HG02623 (cell line): ENCODE data around the gene ARHGAP4.

Experiments
- ATAC-seq: cut with Tn5 transposase; IDR thresholded peaks from one replicate; pipeline ENCODE4 v1.9.1; 2021; ENCODE audit warnings: moderate library complexity; ENCODE audit not compliant: unreplicated experiment

The ARHGAP4 gene

DNA sequence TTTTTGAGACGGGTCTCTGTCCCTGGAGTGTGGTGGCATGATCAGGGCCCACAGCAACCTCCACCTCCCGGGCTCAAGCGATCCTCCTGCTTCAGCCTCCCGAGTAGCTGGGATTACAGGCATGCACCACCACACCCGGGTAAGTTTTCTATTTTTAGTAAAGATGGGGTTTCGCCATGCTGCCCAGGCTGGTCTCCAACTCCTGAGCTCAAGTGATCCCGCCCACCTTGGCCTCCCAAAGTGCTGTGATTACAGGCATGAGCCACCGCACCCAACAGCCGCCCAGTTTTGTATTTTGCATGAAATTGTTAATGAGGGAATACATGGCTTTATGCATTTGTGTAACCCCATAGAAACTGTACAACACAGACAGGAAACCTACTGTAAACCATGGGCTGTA lies 2.8 kb upstream of the ARHGAP4 start:
- ATAC-seq: no peak

- peak; percentile 72 for ATAC-seq
These were observed 2.1 kb upstream of the ARHGAP4 start for GRCh38 chrX:153927922-153928760.

DNA sequence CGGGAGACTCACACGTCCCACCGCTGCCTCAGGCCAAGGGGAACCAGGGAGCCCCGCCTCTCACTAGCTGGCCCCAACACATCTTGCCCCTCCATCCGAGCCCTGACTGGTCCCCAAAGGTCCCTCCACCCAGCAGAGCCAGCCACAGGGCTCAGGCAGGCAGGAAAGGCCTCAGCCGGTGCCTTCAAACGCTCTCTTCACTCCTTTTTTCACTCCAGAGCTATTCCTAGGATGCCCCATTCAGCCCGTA lies 1.5 kb upstream of the ARHGAP4 start:
- ATAC-seq: no peak

GRCh38 chrX:153926858-153927671 lies 1.0 kb upstream of the ARHGAP4 start:
- peak; percentile 28 for ATAC-seq

DNA sequence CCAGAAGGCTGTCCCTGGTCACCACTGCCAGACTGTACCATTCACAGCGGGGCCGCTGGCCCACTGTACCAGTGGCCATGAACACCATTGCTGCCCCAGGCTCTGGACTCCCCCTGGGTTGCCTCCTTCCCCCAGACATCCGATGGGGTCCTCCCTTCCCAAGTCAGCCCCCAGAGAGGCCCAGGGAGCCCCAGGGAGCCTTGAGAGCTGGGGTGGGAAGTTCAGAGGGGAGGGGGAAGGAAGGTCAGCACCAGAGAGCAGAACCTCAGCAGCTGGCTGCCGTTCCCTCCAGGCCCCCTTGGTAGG lies 441 bp upstream of the ARHGAP4 start:
- no peak for ATAC-seq

DNA sequence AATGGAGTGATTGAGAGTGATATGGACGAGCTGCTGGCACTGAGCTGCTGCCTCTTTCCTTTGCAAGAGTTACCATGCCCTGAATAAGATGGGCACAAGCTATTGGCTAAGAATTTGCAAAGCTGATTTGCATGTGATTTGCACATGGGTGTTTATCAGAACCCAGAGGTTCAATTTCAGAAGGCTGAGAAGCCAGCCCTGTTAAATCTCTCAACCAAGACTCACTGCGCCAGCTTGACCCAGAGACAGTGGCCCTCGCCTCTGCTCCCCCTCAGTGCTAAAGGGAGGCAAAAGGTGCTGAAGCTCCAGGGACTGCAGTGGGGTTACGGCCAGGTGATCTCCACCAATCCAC lies 701 bp downstream of the ARHGAP4 start:
- ATAC-seq: no peak

- no peak for ATAC-seq
These were observed 1.8 kb downstream of the ARHGAP4 start for GRCh38 chrX:153924149-153924861.

DNA sequence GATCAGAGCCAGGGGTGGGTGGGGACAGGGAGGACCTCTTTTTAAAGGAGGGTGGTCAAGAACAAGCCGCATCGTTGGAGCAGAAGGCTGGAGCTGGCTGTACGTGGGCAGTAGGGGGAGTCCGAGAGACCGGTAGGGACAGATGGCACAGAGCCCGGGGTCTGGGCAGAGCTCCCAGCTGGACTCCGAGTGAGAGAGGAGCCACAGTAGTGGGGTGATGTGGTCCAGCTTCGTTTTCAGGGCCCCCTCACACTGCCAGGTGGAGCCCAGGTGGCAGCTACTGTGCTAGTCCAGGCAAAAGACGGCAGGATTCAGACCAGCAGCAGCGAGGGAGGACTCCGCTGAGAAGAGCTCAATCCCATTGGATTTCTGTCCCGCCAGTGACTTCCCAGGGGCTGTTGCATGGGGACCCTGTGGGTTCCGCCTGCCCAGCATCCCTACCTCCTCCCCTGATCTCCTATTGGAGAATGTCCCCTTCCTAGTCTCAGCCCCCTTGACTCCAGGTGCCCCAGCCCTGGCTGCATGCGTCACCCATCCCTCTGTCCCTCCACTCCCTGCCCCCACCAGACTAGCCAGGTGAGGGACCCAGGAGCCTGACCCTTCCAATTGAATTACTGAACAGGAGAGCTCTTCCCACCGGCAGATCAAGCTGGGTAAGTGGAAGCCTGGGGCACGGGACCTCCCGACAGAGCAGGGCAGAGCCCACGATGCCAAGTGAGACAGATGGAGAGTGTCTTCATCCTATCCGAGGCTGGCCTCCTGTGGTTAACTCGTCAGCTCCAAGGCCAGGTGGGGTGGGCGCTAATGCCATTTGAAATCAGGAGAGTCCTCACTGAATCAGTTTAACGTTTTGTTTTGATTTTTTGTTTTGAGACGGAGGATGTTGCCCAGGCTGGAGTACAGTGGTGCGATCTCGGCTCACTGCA lies 2.9 kb downstream of the ARHGAP4 start:
- no peak for ATAC-seq

DNA sequence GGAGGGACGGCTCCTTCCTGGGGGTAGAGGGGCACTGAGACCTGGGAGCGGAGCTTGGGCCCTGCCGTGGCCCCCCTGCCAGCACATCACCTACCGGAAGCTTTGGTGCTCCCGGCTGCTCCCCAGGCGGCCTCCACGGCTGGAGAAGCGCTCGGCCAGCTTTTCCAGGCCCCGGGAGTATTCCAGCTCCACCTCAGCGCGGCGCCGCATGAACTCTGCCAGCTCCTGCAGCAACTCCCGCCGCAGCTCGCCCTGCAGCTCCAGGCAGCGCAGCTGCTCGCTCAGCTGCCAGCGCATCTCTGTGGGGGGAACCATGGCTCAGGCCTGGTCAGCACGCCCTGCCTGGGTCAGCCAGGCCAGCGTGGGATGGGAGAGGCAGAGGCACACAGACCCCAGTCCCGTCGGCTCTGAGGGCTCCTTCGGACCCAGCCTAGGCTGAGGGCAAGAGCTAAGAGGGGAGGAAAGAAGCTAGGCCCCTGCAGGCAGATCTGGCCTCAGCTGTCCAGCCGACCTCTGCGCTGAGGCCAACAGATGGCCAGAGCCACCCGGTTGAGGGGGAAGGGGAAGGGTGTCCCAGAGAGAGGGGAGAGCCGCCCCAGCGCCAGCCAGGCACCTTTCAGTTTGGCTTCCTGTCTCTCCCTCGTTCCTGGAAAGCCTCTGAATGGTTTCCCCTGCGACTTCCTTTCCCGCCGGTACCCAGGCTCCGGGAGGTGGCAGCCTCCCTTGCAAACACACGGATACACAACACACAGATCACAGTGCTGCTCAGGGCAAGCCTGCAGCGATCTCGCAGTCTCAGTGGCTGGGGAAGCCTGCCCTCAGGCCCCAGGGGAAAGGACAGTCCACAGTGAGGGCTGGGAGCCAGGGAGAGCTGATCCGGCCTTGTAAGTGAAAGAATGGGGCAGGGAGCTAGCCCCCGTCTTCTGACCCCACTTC lies 4.3 kb downstream of the ARHGAP4 start:
- ATAC-seq: no peak

DNA sequence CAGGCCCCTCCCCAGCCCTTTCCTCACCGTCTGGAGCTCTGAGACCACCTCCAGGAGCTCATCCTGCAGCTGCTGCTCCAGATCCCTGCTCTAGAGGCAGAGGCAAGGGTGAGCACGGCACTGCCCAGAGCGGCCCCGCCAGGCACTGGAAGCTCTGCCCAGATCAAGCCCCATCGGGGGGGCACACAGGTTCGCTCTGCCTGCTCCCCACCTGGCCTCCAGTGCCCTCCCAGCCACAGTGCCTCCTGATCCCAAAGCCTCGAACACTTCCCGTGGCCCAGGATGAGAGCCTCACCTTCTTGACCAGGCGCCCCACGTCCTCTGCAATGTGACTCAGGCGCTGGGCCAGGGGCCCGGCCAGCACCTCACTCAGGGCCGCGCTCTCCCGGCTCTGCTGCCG lies 5.0 kb downstream of the ARHGAP4 start:
- no peak for ATAC-seq

- no peak for ATAC-seq
These were observed 5.5 kb downstream of the ARHGAP4 start for GRCh38 chrX:153920546-153920945.

GRCh38 chrX:153919281-153919680 lies 6.8 kb downstream of the ARHGAP4 start:
- no peak for ATAC-seq

DNA sequence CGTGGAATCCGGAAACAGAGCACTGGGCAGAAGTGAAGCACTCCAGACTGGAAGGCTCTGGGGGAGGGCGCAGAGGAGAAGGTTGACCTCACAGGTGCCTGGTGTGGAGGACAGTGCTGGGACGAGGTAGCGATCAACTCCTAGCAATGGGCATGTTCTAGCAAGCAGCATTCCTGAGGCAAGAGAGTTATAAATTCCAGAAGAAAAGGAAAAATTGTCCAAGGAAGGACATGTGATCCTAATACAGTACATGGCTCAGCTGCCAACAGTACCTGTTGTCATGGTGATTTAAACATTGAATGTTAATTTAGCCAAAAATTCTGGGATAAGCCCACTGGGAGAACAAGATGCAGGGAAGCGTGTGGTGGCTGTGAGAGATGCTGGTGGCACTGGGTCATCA lies 8.2 kb downstream of the ARHGAP4 start:
- no peak for ATAC-seq

DNA sequence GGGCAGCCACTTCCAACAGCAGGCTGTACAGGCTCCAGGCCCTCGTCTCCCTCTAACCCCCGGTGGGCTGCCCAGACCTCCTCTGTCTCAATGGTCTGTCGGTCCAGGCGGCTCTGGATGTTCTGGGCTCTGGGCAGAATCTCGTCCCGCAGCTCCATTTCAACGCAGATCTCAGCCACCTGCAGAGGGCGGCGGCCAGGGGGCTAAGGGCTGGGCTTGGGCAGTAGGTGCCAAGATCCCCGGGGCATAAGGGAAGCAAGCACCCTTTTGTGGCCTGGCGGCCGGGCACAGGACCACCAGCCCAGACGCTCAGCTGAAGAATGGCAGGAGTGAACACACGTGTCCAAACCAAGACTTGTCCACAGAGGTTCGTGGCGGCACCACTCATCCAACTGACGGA lies 12.4 kb downstream of the ARHGAP4 start:
- no peak for ATAC-seq

- ATAC-seq: no peak
These were observed 12.9 kb downstream of the ARHGAP4 start for GRCh38 chrX:153913211-153913610.

- no peak for ATAC-seq
These were observed 14.3 kb downstream of the ARHGAP4 start for GRCh38 chrX:153911798-153912197.

- no peak for ATAC-seq
These were observed 15.6 kb downstream of the ARHGAP4 start for GRCh38 chrX:153910446-153910845.

DNA sequence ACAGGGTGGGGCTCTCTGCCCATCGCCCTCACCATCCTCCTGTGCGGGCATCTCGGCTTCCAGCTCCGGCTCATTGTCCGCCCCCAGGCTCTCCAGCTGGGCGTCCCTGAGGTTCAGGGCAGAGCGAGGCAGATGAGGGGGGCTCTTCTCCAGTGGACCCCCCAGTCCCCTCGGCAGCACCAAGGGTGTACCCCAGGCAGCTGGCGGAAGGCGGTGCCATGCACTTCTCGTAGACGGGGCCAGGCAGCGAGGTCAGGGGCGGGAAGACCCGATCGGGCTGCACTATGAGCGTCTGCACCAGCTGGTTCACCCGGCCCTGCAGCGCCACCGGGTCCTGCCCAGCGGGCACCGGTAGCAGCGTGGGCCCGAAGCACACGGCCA lies 16.1 kb downstream of the ARHGAP4 start:
- no peak for ATAC-seq

DNA sequence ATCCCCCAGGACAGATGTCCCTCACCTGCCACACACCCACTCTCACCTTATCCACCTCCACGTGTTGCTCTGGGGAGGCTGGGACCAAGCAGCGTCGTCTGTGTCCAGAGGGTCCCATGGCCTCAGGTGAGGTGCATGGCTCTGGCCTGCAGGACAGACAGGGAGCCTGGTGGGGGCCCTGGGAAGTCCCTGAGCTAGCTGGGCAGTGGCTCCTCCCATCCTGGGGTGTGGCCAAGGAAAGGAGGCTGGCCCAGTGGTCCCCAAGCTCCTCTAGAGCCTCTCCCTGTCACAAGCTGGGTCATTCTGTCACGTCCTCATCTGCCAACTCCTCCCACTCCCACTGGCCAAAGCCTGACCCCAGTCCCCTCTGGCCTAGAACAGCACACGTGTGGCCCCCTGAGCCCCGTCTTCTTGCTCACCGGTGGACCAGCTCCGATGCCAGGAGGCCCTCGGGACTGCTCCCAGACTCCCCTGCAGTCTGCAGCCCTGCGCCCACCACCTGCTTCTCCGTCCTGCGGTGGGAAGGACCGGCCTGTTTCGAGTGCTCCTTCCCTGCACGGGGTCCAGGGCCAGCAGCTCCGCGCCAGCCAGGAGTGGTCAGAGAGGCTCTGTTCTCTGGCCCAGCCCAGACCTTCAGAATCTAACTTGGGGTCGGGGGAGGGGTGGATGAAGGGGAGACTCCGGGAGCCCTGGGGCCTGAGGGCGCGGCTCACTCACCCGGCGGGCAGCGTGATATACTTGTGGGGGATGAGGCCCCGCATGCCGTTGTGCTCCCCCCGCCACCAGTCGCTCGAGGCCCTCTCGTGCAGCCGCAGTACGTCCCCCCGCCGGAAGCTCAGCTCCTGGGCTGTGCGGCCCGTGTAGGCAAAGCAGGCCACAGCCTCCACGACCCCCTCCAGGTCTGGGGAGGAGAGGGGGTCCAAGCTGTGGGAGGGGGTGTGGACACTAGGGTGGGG lies 16.8 kb downstream of the ARHGAP4 start:
- no peak for ATAC-seq
